OCI-LY1 (cell line): ENCODE measurements around the gene TICAM2.

Source experiments
- H2AFZ ChIP-seq: fragments of 200-600 bp; sonication (generic), shearing (Covaris generic); 2 replicates; pipeline ENCODE4 v1.6.0; 2014; ENCODE audit warnings: antibody characterized with exemption, mild to moderate bottlenecking, low read length
- H3F3A ChIP-seq: fragments of 200-600 bp; sonication (generic), shearing (Covaris generic); 2 replicates; pipeline ENCODE4 v1.6.0; 2014; ENCODE audit warnings: mild to moderate bottlenecking, antibody characterized with exemption, low read length, moderate library complexity; ENCODE audit not compliant: insufficient read depth
- H3K27ac ChIP-seq: fragments of 200-600 bp; sonication (generic); 2 replicates; pipeline ENCODE4 v1.5.1; 2014; ENCODE audit warnings: low read length, mixed run types, mild to moderate bottlenecking, low read depth; ENCODE audit not compliant: poor library complexity, severe bottlenecking
- H3K27me3 ChIP-seq: fragments of 200-600 bp; sonication (generic); 2 replicates; pipeline ENCODE4 v1.6.0; 2014; ENCODE audit warnings: antibody characterized with exemption, mild to moderate bottlenecking, low read length, moderate library complexity; ENCODE audit not compliant: insufficient read depth
- H3K36me3 ChIP-seq: fragments of 200-600 bp; sonication (generic); 2 replicates; pipeline ENCODE4 v1.6.1; 2014; ENCODE audit warnings: mild to moderate bottlenecking, antibody characterized with exemption, low read length, moderate library complexity, mixed read lengths; ENCODE audit not compliant: insufficient read depth
- H3K4me1 ChIP-seq: fragments of 200-600 bp; sonication (generic); 2 replicates; pipeline ENCODE4 v1.5.1; 2014; ENCODE audit warnings: mild to moderate bottlenecking, low read length, moderate library complexity; ENCODE audit not compliant: insufficient read depth, severe bottlenecking
- H3K4me2 ChIP-seq: fragments of 200-600 bp; sonication (generic), shearing (Covaris generic); 2 replicates; pipeline ENCODE4 v1.6.1; 2014; ENCODE audit warnings: low read length
- H3K4me3 ChIP-seq: fragments of 200-600 bp; sonication (generic); 2 replicates; pipeline ENCODE4 v1.5.1; 2014; ENCODE audit warnings: low read length, low read depth, mild to moderate bottlenecking, mixed read lengths; ENCODE audit not compliant: poor library complexity, severe bottlenecking
- H3K79me2 ChIP-seq: fragments of 200-600 bp; shearing (Covaris generic); 2 replicates; pipeline ENCODE4 v1.6.1; 2016; ENCODE audit warnings: mixed run types, low read length, mixed read lengths; ENCODE audit not compliant: insufficient read depth
- H3K9ac ChIP-seq: fragments of 200-600 bp; sonication (generic), shearing (Covaris generic); 2 replicates; pipeline ENCODE4 v1.6.1; 2014; ENCODE audit warnings: mild to moderate bottlenecking, low read length, mixed read lengths
- H3K9me2 ChIP-seq: fragments of 200-600 bp; sonication (generic), shearing (Covaris generic); 2 replicates; pipeline ENCODE4 v1.6.1; 2014; ENCODE audit warnings: low read depth, mild to moderate bottlenecking, low read length, mixed read lengths
- H3K9me3 ChIP-seq: fragments of 200-600 bp; shearing (Covaris generic); 2 replicates; pipeline ENCODE4 v1.6.1; 2014; ENCODE audit warnings: low read length, mixed read lengths
- H4K20me1 ChIP-seq: fragments of 200-600 bp; sonication (generic), shearing (Covaris generic); 2 replicates; pipeline ENCODE4 v1.6.0; 2016; ENCODE audit warnings: mild to moderate bottlenecking, low read length; ENCODE audit not compliant: insufficient read depth
- EZH2 ChIP-seq: fragments of 200-600 bp; sonication (generic), shearing (Covaris generic); IDR thresholded peaks from 2 replicates; pipeline ENCODE4 v1.8.0; 2017; ENCODE audit warnings: borderline replicate concordance, mixed run types, mild to moderate bottlenecking, antibody characterized with exemption, low read length, moderate library complexity, mixed read lengths
- TF ChIP-seq, protein P1 (sequence below): fragments of 200-600 bp; sonication (generic), shearing (Covaris generic); IDR thresholded peaks from 2 replicates; pipeline ENCODE4 v1.5.1; 2017; ENCODE audit warnings: mild to moderate bottlenecking, antibody characterized with exemption, low read length, moderate library complexity, mixed read lengths

The TICAM2 gene

DNA sequence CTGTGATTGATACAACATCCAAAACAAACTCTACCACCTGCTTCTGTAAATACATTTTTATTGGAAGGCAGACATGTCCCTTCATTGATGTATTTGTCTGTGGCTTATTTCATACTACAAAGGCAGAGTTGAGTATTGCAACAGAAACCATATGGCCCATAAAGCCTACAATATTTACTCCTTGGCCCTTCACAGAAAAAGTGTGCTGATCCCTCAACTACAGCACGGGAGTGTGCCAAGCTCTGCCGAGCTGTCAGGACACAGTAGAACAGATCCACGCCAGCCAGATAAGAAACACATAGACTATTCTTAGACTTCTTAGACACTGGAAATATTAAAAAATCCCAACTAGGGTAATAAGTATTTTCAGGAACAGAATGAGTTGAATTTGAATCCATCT is 13.2 kb downstream of the TICAM2 start:
- Histone ChIP-seq H3K79me2 (no peaks in the 10 kb centered on the region), H4K20me1 (no peaks in the 10 kb centered on the region)
- no peak for TF ChIP-seq EZH2
- TF ChIP-seq, protein P1, sequence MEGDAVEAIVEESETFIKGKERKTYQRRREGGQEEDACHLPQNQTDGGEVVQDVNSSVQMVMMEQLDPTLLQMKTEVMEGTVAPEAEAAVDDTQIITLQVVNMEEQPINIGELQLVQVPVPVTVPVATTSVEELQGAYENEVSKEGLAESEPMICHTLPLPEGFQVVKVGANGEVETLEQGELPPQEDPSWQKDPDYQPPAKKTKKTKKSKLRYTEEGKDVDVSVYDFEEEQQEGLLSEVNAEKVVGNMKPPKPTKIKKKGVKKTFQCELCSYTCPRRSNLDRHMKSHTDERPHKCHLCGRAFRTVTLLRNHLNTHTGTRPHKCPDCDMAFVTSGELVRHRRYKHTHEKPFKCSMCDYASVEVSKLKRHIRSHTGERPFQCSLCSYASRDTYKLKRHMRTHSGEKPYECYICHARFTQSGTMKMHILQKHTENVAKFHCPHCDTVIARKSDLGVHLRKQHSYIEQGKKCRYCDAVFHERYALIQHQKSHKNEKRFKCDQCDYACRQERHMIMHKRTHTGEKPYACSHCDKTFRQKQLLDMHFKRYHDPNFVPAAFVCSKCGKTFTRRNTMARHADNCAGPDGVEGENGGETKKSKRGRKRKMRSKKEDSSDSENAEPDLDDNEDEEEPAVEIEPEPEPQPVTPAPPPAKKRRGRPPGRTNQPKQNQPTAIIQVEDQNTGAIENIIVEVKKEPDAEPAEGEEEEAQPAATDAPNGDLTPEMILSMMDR = no peak

DNA sequence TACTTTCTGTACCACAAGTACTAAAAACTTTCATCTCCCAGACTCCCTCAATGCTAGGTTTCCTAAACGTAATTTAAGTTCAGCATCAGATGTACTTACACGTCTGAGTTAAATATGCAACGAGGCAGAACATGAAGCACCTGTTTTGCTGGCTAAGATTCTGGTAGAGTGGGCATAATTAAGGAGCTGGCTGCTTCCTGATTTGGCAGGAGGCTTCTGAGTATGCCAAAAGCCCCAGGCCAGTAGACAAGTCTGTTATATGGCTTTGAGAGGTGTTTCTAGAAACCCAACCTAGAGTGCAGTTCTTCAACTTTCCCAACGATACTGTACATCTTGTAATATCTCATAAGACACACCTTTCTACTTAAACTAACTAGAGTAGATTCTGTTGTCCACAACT is 13.6 kb downstream of the TICAM2 start:
- Histone ChIP-seq H3K4me1 (no peaks in the 10 kb centered on the region), H3K27ac (no peak overlapping the region), H3K27me3 (no peaks in the 10 kb centered on the region), H3F3A (no peaks in the 10 kb centered on the region), H3K9me3 (no peaks in the 10 kb centered on the region), H2AFZ (no peak overlapping the region), H4K20me1 (no peaks in the 10 kb centered on the region), H3K9ac (no peak overlapping the region), H3K36me3 (no peaks in the 10 kb centered on the region), H3K4me2 (no peak overlapping the region), H3K79me2 (no peaks in the 10 kb centered on the region), H3K4me3 (no peak overlapping the region), H3K9me2 (no peaks in the 10 kb centered on the region)
- no peak for TF ChIP-seq EZH2
- TF ChIP-seq, protein P1 = no peak

More for the DNA sequence above, 13.2 kb downstream of the TICAM2 start:
- H3K4me3 ChIP-seq = no peak overlapping the region
- no peaks in the 10 kb centered on the region for H3F3A ChIP-seq
- no peak overlapping the region for H2AFZ ChIP-seq
- no peaks in the 10 kb centered on the region for H3K9me2 ChIP-seq
- no peak overlapping the region for H3K9ac ChIP-seq
- H3K27ac ChIP-seq = no peak overlapping the region
- no peaks in the 10 kb centered on the region for H3K4me1 ChIP-seq
- no peaks in the 10 kb centered on the region for H3K36me3 ChIP-seq
- H3K4me2 ChIP-seq = no peak overlapping the region
- H3K27me3 ChIP-seq = no peaks in the 10 kb centered on the region
- no peaks in the 10 kb centered on the region for H3K9me3 ChIP-seq

DNA sequence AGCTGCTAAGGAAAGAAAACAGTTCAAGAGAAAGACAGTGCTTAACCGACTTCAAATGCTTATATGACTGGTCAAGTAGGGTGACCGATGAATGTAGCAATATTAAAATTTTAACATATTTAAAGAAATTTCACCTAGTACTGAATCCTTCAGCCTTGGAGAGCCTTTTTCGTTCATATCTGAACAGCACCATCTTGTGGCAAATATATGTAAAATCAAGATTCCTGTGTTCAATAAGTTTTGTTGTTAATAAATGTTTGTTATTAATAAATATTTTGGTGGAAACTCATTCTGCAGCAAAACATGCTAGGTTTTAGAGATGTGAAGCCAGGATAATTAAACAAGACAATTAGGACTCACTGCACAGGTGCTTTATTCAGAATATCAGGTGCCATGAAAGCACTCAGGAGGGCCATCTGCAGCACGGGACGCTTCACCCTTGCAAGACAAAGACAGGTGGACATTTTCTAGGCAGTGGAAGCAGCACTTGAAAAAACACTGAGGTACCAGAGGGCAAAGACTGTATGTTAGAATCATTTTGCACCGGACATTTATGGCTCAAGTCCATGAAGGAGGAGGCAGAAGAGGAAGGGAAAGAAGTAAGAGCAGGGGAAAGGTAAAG is 15.6 kb downstream of the TICAM2 start:
- H3K9ac ChIP-seq = no peak overlapping the region
- no peaks in the 10 kb centered on the region for H4K20me1 ChIP-seq
- H3K4me1 ChIP-seq = no peaks in the 10 kb centered on the region
- H3F3A ChIP-seq = no peaks in the 10 kb centered on the region
- no peak overlapping the region for H3K4me2 ChIP-seq
- no peaks in the 10 kb centered on the region for H3K36me3 ChIP-seq
- H3K9me2 ChIP-seq = no peaks in the 10 kb centered on the region
- no peaks in the 10 kb centered on the region for H3K9me3 ChIP-seq
- H3K4me3 ChIP-seq = no peak overlapping the region
- H2AFZ ChIP-seq = no peak overlapping the region
- H3K79me2 ChIP-seq = no peaks in the 10 kb centered on the region
- H3K27ac ChIP-seq = no peak overlapping the region
- H3K27me3 ChIP-seq = no peaks in the 10 kb centered on the region
- no peak for TF ChIP-seq EZH2
- TF ChIP-seq, protein P1 = peak; percentile 63
